WERI-Rb-1 (cell line): ENCODE measurements around the gene FAM184A.

Experiments used
- DNase-seq: peaks from one replicate; pipeline ENCODE4 v3.0.0-alpha.2; 2020
- H3K27ac ChIP-seq: fragments of 250-450 bp; sonication (Bioruptor Pico); 2 replicates; pipeline ENCODE4 v1.5.1; 2020; ENCODE audit warnings: mild to moderate bottlenecking, moderate library complexity
- H3K27me3 ChIP-seq: fragments of 250-450 bp; sonication (Bioruptor Pico); 2 replicates; pipeline ENCODE4 v1.5.1; 2021; ENCODE audit warnings: mild to moderate bottlenecking, low read depth, moderate library complexity; ENCODE audit not compliant: insufficient read depth, severe bottlenecking
- H3K36me3 ChIP-seq: fragments of 250-450 bp; sonication (Bioruptor Pico); 2 replicates; pipeline ENCODE4 v1.5.1; 2020; ENCODE audit warnings: mild to moderate bottlenecking, moderate library complexity
- H3K4me3 ChIP-seq: 2 replicates; pipeline ENCODE4 v1.5.1; 2011; ENCODE audit warnings: low read depth, mild to moderate bottlenecking, control low read depth, low read length
- H3K9me3 ChIP-seq: fragments of 250-450 bp; sonication (Bioruptor Pico); 2 replicates; pipeline ENCODE4 v1.5.1; 2021; ENCODE audit warnings: mild to moderate bottlenecking, moderate library complexity; ENCODE audit not compliant: severe bottlenecking
- CTCF ChIP-seq: IDR thresholded peaks from 2 replicates; pipeline ENCODE4 v1.5.1; 2011; ENCODE audit warnings: low read depth, mild to moderate bottlenecking, control low read depth, inconsistent platforms, low read length

Gene FAM184A

DNA sequence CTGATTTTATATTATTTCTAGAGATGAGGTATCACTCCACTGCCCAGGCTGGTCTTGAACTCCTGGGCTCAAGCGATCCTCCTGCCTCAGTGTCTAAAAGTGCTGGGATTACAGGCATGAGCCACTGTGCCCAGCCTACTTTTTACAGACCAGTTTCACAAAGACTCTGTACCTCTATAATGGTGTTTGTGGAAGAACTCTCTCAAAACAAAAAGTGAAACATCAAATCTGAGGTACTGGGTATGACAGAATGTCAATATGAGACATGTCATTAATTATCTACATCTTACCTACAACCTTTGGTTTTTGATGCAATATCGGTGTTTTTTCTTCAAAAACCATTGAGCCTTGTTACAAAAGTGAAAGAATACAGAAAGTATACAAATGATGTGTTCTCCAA, 94.1 kb downstream of the FAM184A start:
- DNase-seq = no peak
- H3K27me3 ChIP-seq = no peaks in the 10 kb centered on the region
- no peak overlapping the region for H3K27ac ChIP-seq
- H3K9me3 ChIP-seq = no peaks in the 10 kb centered on the region
- no peak for TF ChIP-seq CTCF
- no peaks in the 10 kb centered on the region; the same call in 1 of the 2 replicates for H3K36me3 ChIP-seq
- H3K4me3 ChIP-seq = no peak overlapping the region

DNA sequence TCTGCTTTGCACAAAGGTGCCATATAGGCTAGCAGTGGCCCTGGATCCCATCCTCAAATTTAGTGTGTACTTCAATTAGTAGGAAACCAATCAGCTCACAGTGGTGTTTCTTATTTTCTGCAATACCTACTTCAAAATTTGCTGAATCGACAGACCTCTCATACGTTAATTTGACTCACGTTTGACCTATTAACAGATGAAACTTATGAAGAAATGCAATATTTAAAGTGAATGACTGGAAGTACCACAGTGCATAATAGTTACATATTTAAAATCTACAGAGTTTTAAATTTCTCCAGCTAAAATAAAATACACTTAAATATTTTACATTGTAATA, 95.9 kb downstream of the FAM184A start:
- Histone ChIP-seq H3K27me3 (no peaks in the 10 kb centered on the region), H3K27ac (no peak overlapping the region), H3K9me3 (no peaks in the 10 kb centered on the region), H3K4me3 (no peak overlapping the region), H3K36me3 (peaks cover 6% of the 10 kb centered on the region)
- no peak for DNase-seq
- TF ChIP-seq CTCF = no peak

DNA sequence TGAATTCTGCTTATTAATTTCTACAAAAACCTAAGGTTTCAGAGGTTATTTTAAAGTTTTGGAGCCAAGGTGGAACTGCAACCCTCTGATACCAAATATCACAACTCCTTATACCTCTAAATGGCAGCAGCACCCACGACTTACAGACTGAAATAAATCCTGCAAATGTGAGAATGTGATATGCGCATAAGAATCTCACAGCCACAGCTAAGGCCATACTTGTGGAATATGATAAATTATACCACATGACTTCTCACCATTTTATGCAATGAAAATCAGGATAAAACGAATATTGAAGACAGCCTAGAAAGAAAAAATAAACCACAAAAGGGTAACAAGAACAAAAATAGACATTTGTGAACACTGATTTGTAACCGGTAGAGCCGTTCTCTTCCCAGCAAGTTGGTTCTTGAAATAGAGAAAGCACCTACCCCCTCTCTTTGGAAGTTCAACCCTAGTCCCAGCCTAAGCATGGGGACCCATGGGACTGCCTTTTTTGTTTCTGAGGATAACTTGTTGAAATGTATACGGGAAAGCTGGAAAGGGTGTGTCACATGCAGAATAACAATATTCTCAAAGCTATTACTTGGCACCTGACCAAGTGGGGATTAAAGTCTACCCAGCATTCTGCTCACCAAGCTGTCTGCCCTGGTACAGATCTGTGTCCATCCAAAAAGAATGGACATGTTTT, 96.4 kb downstream of the FAM184A start:
- no peak for DNase-seq
- no peak overlapping the region for H3K27ac ChIP-seq

DNA sequence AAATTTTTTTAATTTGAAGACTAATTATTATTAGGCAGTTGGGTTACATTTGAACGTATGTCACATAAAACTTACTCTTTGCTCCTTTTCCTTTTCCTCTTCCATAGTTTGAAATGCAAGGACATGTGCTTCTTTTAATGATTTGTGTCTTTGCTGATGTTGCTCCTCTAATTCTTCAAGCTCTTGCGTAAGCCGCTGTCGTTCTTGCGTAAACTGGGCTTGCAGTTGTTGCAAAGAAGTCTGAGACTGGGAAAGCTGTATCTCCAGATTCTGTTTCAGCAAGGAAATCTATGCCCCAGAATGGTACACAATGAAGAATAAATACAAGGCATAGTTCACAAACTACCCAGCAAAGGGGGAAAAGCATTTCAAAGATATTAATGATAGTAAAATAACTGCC, 98.4 kb downstream of the FAM184A start:
- H3K36me3 ChIP-seq = peaks cover 6% of the 10 kb centered on the region
- no peaks in the 10 kb centered on the region for H3K9me3 ChIP-seq
- no peak overlapping the region for H3K27ac ChIP-seq
- H3K4me3 ChIP-seq = no peak overlapping the region
- DNase-seq = no peak
- H3K27me3 ChIP-seq = no peaks in the 10 kb centered on the region
- TF ChIP-seq CTCF = no peak

More for the DNA sequence above, 96.4 kb downstream of the FAM184A start:
- H3K36me3 ChIP-seq = peaks cover 6% of the 10 kb centered on the region
- no peak overlapping the region for H3K4me3 ChIP-seq
- H3K9me3 ChIP-seq = no peaks in the 10 kb centered on the region
- TF ChIP-seq CTCF = no peak
- H3K27me3 ChIP-seq = no peaks in the 10 kb centered on the region

- no peak for DNase-seq
- peaks cover 6% of the 10 kb centered on the region for H3K36me3 ChIP-seq
- H3K27me3 ChIP-seq = no peaks in the 10 kb centered on the region
- H3K9me3 ChIP-seq = no peaks in the 10 kb centered on the region
- TF ChIP-seq CTCF = no peak
- H3K27ac ChIP-seq = no peak overlapping the region
- no peak overlapping the region for H3K4me3 ChIP-seq
Observed at GRCh38 chr6:118974790-118975189, 103.7 kb downstream of the FAM184A start.

DNA sequence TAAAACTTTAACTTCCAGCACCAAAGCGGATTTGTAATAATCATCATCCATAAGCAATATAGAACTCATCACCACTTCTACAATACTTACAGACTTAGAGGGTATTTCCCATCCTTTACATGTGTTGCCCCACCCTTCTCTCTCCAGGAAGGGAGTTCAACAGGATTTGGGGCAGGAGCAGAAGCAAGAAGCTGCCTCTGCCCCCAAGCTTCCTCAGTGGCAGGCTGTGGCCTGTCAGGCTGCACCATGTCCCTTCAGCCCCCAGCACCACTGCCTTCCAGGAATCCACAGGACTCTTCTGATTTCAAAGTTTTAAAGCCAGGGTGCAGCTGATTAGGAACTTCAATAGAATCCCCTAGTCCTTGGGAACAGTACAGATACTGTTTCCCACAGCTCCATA, 106.8 kb downstream of the FAM184A start:
- H3K27me3 ChIP-seq = no peaks in the 10 kb centered on the region
- no peaks in the 10 kb centered on the region for H3K36me3 ChIP-seq
- no peak for TF ChIP-seq CTCF
- DNase-seq = no peak
- no peak overlapping the region for H3K4me3 ChIP-seq
- H3K27ac ChIP-seq = no peak overlapping the region
- no peaks in the 10 kb centered on the region for H3K9me3 ChIP-seq
